Glomerular visceral epithelial cell (primary cell): ENCODE results near the gene USP1.

ENCODE experiments used
- DNase-seq: peaks from one replicate; pipeline ENCODE4 v3.0.0-alpha.2; 2016; ENCODE audit errors: extremely low spot score

The USP1 gene, protein sequence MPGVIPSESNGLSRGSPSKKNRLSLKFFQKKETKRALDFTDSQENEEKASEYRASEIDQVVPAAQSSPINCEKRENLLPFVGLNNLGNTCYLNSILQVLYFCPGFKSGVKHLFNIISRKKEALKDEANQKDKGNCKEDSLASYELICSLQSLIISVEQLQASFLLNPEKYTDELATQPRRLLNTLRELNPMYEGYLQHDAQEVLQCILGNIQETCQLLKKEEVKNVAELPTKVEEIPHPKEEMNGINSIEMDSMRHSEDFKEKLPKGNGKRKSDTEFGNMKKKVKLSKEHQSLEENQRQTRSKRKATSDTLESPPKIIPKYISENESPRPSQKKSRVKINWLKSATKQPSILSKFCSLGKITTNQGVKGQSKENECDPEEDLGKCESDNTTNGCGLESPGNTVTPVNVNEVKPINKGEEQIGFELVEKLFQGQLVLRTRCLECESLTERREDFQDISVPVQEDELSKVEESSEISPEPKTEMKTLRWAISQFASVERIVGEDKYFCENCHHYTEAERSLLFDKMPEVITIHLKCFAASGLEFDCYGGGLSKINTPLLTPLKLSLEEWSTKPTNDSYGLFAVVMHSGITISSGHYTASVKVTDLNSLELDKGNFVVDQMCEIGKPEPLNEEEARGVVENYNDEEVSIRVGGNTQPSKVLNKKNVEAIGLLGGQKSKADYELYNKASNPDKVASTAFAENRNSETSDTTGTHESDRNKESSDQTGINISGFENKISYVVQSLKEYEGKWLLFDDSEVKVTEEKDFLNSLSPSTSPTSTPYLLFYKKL

DNA sequence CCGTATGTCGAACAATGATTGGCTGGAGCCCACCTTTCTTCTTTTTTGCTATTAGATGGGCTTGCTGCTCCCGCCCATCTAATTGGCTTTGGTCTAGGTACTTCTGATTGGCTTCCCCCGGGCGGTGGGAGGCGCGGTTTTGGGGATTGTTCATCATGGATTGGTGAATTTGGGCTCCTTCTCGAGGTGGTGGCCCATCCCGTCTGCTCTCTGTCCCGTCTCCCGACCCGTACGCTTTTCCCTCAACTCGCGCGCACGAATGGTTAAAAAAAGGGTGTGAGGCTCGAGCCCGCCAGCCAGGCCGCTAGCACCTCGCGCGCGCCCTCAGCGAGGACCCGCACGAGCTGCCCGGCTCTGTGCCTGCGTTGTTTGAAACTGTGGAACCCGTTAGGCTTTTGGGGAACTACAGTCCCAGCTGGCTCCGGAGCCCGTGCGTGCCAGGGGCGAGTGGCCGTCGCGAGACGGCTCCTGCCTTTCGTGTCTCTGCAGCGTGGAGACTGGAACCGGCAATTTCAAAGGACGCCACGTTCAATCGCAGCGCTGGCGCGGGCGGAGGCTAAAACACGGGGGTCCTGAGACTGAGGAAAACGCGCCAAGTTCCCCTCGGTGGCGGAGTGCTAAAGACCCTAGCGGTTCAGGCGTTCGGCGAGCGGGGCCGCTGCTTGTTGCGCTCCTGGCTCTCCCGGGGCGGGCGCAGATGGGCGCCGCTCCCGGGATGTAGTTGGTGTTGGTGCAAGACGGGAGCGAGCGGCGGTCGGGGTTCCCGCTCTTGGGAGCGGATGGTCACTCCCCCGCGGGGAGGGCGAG lies at the start of gene USP1:
USP1 (plus strand) TSS at position 584 of the 807 bp plus-strand sequence. CDS start 2,819 bp downstream, outside the sequence.
- DNase-seq = peak; percentile 100

DNA sequence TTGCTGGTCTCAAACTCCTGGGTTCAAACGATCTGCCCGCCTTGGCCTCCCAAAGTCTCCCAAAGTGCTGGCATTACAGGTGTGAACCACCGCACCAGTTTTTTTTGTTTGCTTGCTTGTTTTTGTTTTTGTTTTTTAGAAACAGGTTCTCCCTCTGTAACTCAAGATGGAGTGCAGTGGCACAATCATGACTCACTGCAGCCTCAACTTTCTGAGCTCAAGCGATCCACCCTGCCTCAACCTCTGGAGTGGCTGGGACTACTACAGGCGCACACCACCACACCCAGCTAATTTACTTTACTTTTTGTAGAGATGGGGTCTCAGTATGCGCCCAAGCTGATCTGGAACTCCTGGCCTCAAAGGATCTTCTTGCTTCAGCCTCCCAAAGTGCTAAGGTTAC lies 47.3 kb upstream of the USP1 start:
- DNase-seq = no peak

DNA sequence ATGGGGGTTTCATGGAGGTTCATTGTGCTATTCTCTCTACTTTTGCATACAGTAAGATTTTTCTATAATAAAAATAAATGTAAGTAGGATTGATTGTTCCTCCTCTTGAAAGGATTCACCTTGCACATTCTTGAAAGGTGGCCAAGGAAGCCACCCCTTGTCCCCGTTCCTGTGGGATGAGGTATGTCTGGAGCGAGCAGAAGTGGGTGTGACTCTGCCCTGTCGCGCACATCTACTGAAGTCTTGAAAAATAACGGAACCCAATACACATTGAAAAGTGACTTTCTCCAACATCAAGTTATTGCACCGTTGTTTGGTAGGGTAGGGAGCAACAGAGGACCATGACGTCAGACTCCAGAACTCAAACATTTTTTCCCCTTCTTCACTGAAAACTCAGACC lies 46.8 kb upstream of the USP1 start:
- DNase-seq = no peak

DNA sequence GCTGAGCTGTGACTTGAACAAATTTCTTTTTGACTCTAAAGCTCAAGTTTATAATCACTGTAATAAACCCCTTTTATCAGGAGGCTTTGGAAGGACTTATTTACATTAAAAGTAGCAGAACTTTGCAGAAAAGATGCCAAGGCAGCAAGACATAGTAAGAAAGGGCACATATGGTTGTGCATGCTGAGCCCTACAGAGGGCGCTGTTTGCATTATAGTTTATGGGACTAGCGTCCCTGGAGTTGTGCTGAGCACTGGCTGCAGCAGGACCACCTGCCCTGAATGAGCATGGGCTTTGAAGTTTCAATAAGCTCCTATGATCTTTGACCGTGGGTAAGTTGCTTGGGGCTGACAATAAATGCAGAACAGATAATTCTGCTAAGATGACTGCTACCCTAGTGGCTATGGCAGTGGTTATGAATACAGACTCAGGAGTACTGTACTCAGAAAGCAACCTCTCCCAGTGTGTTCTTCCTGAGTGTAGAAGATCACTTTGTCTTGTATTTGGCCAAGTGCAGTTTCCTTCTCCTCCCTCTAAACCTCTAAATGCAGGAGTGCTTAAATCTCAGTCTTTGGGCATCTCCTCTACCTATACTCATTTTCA lies 45.4 kb upstream of the USP1 start:
- no peak for DNase-seq

DNA sequence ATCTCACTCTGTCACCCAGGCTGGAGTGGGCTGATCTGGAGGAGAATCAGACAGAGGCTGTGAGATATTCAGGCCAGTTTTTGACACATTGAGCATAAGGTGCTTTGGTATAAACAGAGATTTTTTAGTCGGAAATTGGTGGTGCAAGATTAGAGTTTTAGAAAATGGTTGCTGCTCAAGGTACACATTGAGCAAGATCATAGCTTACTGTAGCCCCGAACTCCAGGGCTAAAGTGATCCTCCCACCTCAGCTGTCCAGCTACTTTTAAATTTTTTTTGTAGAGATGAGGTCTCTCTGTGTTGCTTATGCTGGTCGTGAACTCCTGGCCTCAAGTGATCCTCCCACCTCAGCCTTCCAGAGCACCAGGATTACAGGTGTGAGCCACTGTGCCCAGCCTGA lies 43.9 kb upstream of the USP1 start:
- no peak for DNase-seq

DNA sequence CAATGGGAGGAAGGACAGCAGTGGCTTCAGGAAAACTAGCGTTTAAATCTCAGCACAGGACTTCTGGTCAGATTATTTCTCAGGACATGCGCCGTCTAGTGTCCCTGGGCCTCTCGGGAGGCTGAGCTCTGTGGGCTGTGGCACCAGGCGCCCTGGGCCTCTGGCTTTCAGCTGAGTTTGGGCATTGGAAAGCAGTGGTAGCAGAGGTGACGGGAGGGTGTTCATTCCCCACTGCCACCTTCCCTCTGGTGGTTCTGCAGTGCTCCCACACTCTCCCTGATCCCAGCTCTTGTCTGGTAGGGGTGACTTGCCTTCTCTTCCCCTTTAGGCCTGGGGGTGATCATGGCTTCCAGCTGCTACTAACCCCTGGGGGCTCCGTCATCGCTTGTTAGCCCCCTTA lies 42.2 kb upstream of the USP1 start:
- DNase-seq = no peak

DNA sequence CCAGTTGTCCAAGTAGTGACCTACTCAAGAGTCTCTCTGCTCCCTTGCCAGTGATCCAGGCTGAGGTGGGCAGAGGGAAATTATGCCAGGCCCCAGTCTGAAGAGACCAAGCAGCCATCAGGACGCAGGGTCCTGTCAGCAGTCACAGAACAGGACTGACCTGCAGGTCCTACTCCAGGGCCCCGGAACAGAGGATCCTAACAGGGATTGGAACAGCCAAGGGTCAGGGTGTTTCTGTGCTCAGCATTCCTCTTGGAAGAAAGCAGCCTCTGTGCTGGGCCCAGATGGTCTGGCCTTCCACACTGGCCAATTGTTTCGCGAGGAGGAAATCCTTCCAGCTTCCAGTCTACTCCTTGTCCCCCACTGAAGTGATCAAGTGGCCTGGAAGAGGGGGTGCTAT lies 41.6 kb upstream of the USP1 start:
- no peak for DNase-seq

DNA sequence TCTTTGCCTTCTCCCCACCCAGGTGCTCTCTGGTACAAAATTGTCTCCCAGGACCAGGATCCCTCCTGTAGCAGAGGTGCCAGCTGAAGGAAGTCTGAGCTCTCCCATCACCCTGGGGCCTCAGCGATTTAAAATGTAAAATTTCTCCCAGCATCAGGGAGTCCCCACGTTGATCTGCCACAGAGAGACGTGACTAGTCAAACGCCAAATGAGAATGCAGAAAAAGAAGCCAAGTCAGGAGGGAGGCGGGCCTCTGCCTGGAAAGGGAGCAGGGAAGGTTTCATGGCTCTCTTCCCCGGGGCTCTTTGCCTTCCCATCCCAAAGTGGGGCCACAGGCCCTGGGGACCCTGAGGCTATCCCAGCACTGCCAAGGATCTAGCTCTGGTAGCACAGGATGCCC lies 40.0 kb upstream of the USP1 start:
- no peak for DNase-seq

DNA sequence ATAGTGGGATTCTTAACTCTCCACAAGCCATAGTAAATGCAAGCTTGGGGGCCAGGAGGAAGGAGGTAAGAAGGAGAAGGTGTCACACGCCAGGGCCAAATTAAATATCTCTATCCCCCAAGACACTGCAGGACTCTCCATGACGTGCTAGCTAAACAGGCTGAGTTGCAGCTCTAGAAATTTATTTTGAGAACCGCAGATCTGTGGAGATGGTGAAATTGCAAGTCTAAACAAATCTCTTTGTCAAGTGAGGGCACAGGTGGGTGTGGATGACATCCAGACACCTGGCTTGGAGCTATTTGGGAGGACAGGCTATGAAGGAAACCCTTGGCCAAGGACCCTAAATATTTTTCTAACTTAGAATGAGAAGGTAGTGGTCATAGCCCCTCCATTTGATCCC lies 39.5 kb upstream of the USP1 start:
- DNase-seq = no peak

DNA sequence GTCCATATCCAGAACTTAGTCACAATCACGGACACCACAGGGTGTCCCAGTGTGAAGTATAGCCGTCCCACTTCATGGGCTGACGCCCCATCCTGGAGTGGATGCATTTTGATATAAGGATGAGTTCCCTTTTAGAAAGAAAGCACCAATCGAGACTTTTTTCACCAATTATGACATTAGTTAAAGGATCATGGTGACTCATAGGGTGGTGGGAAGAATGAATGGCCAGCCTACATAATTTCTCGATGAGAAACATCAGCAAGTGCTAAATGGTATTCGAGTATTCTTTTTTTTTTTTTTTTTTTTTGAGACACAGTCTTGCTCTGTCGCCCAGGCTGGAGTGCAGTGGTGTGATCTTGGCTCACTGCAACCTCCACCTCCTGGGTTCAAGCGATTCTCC lies 38.5 kb upstream of the USP1 start:
- DNase-seq = no peak

DNA sequence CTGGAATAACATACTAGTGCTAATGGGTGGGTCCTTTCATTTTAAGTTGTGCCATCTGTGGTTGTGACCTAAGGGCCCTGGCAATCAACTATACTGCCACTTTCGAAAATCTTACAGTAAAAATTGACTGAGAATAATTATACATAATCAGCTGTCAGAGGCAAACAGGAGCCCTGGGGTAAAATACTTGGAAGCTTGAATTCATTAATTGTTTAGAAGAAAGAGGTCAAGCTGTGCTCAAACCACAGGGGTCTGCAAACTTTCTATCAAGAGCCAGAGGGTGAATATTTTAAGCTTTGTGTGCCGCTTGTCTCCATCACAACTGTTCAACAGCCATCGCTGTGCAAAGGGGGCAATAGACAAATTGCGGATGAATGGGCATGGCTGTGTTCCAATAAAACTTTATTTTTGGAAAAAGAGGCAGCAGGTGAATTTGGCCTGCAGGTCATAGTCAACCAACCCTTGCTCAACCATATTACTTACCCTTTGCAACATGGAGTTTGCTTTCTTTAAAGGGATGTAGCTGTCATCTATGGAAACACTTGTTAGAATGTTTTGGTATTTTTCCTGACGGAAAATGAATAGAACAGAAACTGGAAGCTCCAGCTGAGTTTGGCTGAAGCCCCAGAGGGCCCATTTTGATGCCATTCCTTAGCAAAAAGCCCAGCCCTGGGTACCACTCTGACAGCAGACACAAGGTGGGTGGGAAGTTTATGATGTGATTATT lies 35.7 kb upstream of the USP1 start:
- no peak for DNase-seq

DNA sequence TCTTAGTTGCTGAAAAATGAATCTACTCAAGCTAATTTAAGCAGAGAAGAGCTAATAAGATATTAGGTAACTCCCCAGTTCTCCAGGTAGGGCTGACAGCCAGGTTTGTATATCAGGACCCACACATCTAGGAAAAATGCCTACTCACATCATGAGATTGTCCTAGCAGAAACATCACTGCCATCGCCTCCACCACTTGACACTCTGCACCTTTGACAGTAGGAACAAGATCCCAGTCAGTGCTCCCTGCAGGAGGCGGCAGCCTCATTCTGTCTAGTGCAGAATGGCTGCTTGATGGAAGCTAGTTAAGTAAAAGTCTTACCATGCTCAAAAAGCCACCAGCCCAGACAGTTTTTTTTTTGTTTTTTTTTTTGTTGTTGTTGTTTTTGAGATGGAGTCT lies 31.6 kb upstream of the USP1 start:
- no peak for DNase-seq

DNA sequence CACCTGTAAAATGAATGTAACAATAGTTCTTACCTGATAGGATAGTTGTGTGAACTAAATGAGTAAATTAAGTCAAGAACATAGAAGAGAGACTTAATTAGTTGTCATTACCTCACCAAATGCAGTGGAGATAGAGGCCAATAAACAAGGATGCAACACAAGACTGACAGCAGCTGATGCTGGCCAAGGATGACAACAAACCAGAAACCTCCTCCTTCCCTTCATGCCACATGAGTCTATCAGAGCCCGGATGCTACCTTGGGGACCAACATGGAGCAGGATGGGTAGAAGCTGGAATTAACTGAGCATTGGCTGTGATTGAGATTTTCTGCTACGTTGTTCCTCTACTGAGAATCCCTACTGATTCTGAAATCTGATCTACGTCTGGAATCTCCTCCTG lies 30.3 kb upstream of the USP1 start:
- DNase-seq = no peak

DNA sequence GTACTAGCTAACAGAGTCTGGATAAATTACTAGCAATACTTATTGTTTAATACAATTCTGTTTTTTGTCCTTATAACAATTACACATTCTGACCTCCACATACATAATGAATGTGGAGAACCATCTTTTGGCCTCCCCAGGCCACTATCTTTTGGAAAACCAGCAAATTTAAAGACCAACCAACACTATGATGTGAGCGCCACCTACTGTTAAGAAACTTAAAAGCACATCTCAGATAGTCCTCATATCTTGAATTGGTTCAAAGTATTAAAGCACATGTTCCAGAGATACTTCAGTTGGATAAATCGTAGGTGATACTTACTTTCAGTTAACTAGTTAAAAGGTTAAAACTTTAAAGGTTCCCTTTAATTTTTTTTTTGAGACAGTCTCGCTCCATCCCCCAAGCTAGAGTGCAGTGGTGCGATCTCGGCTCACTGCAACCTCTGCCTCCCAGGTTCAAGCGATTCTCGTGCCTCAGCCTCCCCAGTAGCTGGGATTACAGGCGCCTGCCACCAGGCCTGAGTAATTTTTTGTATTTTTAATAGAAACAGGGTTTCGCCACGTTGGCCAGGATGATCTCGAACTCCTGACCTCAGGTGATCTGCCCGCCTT lies 29.3 kb upstream of the USP1 start:
- DNase-seq = peak; percentile 54

DNA sequence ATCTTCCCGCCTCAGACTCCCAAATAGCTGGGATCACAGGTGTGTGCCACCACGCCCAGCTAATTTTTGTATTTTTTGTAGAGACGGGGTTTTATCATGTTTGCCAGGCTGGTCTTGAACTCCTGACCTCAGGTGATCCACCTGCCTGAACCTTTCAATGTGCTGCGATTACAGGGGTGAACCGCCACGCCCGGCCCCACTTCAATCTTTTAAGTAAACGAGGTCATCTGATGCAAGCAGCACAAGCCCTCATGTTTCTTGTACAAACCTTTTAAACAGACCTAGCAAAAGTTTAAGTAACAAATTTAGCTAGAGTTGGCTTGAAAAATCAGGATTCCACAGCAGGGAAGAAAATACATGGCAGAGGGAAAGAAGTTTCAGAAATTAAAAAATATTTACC lies 21.2 kb upstream of the USP1 start:
- no peak for DNase-seq

DNA sequence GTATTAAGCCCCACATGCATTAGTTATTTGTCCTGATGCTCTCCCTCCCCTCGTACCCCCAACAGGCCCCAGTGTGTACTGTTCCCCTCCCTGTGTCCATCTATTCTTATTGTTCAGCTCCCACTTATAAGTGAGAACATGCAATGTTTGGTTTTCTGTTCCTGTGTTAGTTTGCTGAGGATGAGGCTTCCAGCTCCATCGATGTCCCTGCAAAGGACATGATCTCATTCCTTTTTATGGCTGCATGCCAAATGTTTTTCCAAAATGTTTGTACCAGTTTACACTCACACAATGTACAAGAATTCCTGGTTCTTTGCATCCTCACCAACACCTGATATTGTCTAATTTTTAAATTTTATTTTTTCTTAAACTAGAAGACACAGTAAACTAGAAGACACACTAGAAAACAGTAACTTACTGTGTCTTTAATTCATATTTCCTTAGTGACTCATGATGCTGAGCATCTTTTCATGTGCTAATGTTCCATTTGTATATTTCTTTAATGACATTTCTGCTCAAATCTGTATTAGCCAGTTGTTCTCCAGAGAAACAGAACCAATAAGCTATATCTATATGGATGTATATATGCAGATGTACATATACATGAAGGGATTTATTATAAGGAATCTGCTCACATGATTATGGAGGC lies 19.4 kb upstream of the USP1 start:
- DNase-seq = no peak

DNA sequence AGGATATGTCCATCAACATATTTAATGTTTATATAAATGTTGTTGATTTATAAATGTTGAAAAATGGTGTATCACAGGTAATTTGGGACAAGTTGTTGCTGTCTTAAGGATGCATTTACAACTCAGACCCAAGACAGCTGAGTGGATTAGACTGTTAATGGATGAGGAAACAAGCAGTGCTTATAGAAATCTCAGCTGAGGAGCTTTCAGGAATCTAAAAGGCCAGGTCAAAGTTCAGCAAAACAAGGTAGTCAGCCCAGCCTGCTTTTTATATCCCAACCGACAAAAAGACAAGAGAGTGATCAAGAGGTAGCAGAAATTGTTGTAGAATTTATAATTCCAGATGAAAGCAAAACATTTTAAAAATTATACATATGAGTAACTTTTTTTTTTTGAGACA lies 16.6 kb upstream of the USP1 start:
- no peak for DNase-seq

DNA sequence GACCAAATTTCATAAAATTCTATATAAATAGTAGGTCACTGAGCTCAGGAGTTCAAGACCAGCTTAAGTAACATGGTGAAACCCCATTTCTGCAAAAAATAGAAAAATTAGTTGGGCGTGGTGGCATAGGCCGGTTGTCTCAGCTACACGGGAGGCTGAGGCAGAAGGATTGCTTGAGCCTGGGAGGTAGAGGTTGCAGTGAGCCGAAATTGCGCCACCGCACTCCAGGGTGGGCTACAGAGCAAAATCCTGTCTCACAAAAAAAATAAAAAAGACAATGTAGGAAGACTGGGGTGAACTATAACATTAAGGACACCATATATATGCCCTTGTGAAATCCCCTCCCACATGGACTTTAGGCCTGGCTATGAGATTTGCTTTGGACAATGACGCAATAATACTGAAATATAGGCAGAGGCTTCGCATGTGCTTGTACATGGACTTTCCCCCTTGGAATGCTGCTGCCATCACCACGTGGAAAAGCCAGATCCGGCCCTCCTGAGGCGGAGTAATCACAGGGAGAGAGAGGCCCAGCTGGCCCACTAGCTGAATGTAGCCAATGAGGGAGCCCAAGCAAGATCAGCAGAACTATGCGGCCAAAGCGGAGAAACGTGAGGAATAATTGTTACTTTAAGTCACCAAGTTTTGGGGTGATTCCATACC lies 13.1 kb upstream of the USP1 start:
- no peak for DNase-seq

DNA sequence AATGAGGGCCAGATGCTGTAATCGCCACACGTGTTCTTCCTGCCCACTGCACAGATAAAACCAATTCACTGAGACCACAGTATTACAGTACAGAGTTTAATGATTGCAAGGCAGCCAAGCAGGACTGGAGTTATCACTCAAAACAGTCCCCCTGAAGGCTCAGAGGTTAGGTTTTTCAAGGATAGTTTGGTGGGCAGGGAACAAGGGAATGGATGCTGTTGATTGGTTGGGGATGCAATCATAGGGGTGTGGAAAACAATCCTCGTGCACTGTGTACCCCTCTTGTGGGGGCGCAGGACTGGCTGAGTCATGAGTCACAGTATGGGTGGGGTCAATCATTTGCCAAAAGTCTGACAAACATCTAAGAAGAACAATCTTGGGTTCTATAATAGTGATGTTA lies 12.4 kb upstream of the USP1 start:
- peak; percentile 47 for DNase-seq

DNA sequence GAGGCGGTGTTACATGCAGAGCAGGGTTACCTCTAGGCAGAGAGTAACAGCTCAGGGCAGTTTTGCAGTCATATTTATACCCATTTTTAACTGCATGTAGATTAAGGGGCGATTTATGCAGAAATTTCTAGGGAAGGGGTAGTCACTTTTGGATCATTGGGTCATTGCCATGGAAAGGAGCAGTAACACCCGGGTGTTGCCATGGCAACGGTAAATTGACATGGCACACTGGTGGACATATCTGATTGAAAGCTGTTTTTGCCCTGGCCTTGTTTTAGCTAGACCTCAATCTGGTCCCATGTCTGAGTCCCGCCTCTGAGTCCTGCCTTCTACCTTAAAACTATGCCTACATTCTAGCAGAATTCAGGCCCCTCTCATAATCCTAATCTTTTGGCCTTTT lies 11.8 kb upstream of the USP1 start:
- no peak for DNase-seq
